ENCODE data around the gene GPR42.

The GPR42 gene

GRCh38 chr19:35351411-35352176, 19.3 kb upstream of the GPR42 start:
- DNase-seq (ENCODE audit: low read depth) = no peak
- no peak for TF ChIP-seq CTCF (conservative IDR thresholded peaks at IDR 0.05; ENCODE audit: low read depth, low read length)
- no peak overlapping the region for H3K4me3 ChIP-seq (ENCODE audit: low read length)

- no peak for DNase-seq (ENCODE audit: low read depth)
- no peak for TF ChIP-seq CTCF (conservative IDR thresholded peaks at IDR 0.05; ENCODE audit: low read depth, low read length)
- no peak overlapping the region for H3K4me3 ChIP-seq (ENCODE audit: low read length)
Observed at GRCh38 chr19:35352177-35352447, 18.8 kb upstream of the GPR42 start.

- TF ChIP-seq CTCF (conservative IDR thresholded peaks at IDR 0.05; ENCODE audit: low read depth, low read length) = peak; percentile 84
- no peak overlapping the region for H3K4me3 ChIP-seq (ENCODE audit: low read length)
- peak; percentile 10 for DNase-seq (ENCODE audit: low read depth)
Observed at GRCh38 chr19:35352448-35353304, 18.2 kb upstream of the GPR42 start.

- DNase-seq (ENCODE audit: low read depth) = no peak
- no peak for TF ChIP-seq CTCF (conservative IDR thresholded peaks at IDR 0.05; ENCODE audit: low read depth, low read length)
- no peak overlapping the region for H3K4me3 ChIP-seq (ENCODE audit: low read length)
Observed at GRCh38 chr19:35353635-35354034, 17.2 kb upstream of the GPR42 start.

- DNase-seq (ENCODE audit: low read depth) = no peak
- H3K4me3 ChIP-seq (ENCODE audit: low read length) = no peak overlapping the region
- no peak for TF ChIP-seq CTCF (conservative IDR thresholded peaks at IDR 0.05; ENCODE audit: low read depth, low read length)
Observed at GRCh38 chr19:35354898-35355297, 16.0 kb upstream of the GPR42 start.

GRCh38 chr19:35355791-35356460, 14.9 kb upstream of the GPR42 start:
- no peak for DNase-seq (ENCODE audit: low read depth)
- H3K4me3 ChIP-seq (ENCODE audit: low read length) = no peak overlapping the region
- TF ChIP-seq CTCF (conservative IDR thresholded peaks at IDR 0.05; ENCODE audit: low read depth, low read length) = no peak

All from retinal pigment epithelial cell (primary cell).